ENCODE results near the gene PSAP.

PSAP gene

DNA sequence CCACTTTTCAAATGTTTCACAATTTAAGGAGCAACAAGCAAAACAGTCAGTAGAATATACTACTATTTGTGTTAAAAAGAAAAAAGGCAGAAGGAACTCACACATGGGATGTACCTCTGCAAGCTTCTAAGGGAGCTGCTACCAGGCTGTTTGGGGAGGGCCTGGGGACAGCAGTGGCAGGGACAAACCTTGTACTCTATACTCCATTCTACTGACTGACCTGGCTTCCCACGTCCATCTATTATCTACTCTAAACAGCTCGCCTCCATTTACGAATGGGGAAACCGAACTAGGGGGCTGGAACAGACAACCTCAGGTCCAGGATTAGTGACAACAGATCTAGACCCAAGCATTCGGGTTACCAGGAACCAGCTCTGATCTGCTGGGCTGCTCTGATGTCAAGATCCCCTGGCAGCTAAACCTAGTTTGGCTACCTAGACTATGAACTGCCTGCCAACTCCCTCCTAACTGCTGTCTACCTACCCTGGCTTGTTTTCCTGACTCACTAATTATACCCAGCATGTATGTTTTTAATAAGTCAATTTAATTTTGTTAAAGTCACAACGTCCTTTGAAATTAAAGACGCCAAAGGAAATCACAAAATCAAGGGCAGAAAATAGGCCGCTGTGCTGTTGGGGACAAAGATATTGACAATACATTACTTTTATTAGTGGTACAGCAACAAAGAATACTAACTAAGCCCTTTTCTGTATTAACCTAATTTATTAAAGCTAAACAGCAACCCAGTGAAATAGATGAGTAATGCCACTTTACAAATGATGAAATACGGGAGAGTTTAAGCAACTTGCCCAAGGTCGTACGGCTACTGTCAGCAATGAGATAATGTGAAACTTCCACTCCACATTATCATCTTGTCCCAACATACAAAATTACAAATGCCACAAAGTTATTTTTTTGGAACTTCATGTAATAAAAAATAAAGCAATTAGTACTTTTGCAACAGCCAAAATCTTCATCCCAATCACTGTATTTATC, 5.3 kb downstream of the PSAP start:
- DNase-seq (ENCODE audit: low read depth in 2 of 2): no peak

DNA sequence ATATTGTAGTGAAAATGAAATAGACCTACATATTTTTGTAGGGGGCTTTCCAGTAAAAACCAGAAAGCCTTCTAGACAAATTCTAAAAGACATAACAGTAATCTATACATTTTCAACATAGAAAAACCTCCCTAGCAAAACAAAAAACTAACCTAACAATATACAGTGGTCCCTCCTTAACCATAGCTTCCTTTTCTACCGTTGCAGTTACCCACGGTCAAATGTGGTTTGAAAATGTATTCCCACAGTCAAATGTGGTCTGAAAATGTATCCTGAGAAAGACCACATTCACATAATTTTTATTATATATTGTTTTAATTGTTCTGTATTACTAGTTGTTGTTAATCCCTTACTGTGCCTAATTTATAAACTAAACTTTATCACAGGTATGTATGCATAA, 6.4 kb downstream of the PSAP start:
- DNase-seq (ENCODE audit: low read depth in 2 of 2): no peak

DNA sequence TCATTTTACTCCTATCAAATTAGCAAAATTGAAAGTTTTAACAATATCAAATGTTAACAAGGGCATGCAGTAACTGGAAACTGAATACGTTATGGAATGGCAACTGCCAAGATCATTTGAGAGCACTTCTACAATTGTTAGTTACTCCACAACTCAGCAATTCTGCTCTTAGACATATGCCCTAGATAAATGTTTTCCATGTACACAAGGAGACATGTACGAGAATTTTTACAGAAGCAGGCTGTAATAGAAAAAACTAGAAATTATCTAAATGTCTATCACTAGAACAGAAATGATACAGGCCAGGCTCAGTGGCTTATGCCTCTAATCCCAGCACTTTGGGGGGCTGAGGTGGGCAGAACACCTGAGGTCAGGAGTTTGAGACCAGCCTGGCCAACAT, 7.0 kb downstream of the PSAP start:
- no peak for DNase-seq (ENCODE audit: low read depth in 2 of 2)

DNA sequence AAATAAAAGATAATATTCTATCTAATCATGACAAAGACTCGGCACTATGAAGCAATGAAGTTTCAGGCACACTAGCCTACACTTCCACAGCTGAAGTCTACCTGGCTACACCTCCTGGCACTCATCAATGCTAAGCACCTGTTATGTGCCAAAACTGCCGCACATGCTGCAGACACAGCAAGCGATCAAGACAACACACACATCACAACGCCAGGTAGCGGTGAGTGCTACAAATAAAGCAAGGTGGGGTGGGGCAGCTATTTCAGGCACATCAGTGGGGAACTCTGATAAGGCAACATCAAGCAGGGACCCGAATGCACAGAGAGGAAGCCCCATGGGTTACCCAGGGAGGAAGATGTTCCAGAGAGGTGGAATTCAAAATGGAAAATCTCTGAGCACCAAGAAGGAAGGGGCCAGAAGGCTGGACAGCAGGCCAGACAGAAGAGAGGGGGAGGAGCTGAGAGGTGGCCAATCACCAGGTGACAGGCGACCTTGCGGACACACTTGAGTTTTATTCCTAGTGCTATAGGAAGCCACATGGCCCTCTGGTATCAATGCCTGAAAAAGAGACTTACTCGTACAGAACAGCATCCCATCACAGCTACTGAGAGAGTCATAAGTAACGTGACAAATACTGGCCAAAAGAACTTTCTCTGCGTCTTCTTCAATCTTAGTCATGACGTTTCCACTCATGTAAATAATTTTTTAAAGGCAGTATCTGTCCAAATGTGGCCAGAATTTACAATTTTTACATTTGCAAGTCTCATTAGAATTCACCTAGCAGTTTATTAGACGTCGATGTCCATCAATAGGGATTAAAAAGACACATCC, 8.0 kb downstream of the PSAP start:
- DNase-seq (ENCODE audit: low read depth in 2 of 2): no peak

GRCh38 chr10:71842422-71842821, 8.6 kb downstream of the PSAP start:
- no peak for DNase-seq (ENCODE audit: low read depth in 2 of 2)

- DNase-seq (ENCODE audit: low read depth in 2 of 2): no peak
Observed at GRCh38 chr10:71840958-71841335, 10.1 kb downstream of the PSAP start.

DNA sequence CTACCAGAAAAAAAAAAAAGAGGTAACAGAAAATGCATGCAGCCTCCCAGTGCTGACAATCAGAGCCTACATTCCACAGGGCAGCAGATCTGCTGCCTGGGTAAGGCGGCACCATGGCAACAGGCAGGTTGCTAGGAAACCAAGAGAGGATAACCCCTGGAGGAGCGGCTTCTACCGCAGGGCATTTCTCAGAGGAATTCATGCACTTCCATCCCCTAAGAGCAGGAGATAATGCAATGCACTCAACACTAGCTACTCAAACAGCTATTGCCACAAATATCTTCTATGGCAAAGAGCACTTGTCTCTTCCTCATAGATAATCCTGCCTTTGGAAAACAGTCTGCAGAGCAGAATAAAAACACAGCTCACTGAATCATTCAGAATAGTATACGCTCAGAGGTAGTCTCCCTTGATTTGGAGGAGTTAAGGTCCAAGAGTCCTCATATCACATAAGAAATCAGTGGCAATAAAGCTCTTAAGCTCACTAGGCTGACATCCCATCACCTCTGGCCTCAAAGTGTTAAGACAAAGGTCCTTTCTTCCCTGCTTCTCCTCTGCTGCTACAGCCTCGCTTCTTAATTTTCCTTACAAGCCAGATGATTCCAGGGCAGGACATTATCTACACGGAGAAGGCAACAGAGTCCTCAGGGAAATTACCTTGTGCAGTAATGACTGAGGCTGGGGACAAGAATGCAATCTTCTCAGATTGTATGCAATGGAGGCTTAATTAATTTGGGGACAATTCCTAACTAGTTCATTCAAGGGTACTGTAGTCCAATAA, 10.7 kb downstream of the PSAP start:
- no peak for DNase-seq (ENCODE audit: low read depth in 2 of 2)

GRCh38 chr10:71838264-71839211, 12.5 kb downstream of the PSAP start:
- no peak for DNase-seq (ENCODE audit: low read depth in 2 of 2)

- DNase-seq (ENCODE audit: low read depth in 2 of 2): no peak
Observed at GRCh38 chr10:71837098-71837827, 13.8 kb downstream of the PSAP start.

DNA sequence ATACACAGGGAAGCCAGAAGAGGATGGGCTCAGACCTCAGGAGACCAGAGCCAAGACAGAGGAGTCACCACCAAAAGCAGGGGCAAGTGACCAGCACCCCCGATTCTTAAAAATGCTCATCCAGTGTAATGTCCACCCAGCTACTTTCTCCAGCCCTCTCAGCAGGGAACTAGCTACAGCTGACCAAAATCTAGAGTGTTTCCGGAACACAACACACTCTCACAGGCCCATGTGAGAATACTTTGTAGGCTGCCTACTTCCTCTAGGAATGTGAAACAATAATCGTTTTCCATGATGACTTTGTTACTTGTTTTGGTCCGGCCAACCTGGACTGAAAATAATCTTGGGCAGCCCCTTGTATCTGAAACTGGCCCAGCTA, 14.5 kb downstream of the PSAP start:
- DNase-seq (ENCODE audit: low read depth in 2 of 2): no peak

DNA sequence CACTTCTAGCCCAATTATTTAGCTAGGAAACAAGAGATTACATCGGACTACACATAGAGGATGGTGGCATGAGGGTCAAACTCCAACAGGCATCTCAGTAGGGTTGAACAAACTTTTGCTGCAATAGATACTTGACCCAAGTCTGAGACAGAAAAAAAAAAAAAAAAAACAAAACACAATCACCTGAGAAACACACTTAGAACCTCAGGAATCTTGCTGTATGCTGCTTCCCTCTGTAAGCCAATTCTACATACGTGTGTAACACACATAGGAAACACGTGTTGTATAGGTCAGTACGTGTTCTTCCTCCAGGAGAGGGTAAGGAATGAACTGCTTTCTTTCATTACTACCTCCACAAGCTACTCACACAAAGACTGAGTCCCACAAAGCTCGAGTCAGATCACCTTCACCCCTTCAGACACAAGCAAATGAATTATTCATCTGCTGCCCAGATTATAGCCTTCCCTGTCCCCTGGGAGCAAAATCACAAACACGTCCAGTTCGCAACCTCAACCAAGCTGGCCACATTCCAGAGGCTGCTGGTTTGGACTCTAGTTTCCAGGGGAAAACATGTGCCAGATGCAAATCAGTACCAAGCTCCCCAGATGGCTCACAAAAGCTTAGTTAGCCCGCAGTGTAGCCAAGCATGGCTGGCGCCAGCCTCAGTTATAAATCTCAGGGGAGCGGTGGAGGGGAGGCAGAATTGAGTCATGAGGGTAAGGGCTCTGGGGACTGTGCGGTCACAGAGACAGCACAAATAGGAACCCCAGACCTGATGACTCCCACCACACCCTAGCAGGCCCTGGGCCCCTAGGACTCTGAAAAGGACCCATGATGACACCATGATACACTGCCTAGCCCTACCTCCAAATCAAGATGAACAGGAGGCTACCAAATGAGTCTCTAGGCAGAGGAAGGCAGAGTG, 15.1 kb downstream of the PSAP start:
- DNase-seq (ENCODE audit: low read depth in 2 of 2): no peak

GRCh38 chr10:71834343-71834674, 16.7 kb downstream of the PSAP start:
- no peak for DNase-seq (ENCODE audit: low read depth in 2 of 2)

DNA sequence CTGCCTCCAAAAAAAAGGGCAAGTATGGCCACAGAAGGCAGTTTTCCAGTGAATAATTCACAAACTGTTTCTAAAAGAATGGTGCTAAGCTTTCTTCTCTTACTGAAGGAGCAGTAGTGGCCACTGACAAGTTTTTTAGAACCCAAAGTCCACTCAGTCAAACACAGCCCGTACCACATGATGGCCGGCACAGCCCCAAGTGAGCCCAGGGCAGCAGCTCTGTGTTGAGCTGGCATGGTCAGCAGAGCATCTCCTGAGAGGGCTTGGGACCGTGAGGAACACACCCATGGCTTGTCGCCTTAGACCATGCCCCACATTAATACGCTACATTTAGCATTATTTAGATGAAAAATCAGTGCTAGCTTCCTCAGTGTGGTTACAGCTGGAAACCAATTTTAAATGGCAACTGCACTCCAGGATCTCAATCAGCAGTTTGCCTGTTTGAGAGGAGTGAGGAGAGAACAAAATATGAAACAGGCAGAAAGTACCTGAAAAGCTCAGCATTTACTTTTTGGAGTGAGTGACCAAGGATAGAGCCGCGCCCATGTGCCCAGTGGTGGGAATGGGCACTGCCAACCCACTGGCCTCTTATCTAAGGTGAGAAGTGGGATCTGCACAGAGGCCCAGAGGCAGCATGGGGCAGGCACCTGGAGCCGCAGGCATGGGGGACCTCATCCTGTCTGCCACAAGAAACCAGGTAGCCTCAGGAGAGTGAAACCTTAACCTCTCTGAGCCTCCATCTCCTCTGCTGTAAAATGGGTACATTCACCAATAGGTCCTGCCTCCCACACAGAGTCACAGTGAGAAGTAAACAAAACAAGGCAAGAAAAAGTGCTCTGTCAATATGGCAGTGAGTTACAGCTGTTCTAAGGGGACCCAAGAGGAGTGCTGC, 17.4 kb downstream of the PSAP start:
- no peak for DNase-seq (ENCODE audit: low read depth in 2 of 2)

GRCh38 chr10:71832967-71833366, 18.1 kb downstream of the PSAP start:
- DNase-seq (ENCODE audit: low read depth in 2 of 2): no peak

DNA sequence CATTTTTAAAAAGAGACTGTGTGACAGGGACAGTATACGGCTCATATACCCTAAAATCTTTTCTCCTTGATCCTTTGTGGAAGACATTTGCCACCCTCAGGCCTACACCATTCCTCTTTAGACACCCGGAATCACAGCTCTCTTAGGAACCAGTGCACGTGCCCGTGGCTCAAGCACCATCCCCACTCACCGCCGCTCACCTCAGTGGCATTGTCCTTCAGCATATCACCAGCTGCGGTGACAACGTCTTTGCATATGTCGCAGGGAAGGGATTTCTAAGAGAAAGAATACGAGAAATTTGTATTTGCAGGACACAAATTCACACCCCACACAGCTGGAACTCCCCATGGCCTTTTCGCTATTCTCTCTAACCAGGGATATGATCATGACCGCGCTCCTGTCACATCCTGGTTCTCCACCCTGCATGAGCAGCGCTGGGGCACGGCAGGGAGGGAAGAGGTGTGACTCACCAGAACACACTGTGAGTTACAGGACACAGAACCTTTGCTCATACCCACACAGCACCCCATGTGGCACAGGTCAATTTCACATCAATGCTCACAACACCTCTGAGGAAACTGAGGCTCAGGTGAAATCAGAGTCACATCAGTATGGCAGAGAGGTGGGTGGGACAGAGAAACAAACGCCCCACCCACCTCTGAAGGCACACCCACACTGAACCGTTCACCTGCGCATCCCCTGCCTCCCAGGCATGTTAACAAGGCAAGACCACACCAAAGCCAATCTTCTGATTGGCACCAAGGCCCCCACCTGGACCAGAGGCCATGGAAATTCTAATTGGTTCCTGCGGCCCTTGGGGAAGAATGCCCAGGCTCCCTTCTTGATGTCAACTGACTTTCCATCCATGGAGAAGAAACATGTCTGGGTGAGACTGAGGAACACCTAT, 19.2 kb downstream of the PSAP start:
- no peak for DNase-seq (ENCODE audit: low read depth in 2 of 2)

GRCh38 chr10:71830726-71831125, 20.3 kb downstream of the PSAP start:
- DNase-seq (ENCODE audit: low read depth in 2 of 2): no peak

GRCh38 chr10:71829896-71830295, 21.2 kb downstream of the PSAP start:
- DNase-seq (ENCODE audit: low read depth in 2 of 2): no peak

All from stimulated activated CD4-positive, alpha-beta T cell treated with anti-CD3 and anti-CD28 coated beads, Interleukin-12 subunit alpha, Interleukin-12 subunit beta, amount 100 ng/mL, for 24 hours (primary cell).